SK-N-SH (cell line): ENCODE results near the gene COG2. TPM values are rescaled to one million over a fixed set of nuclear protein-coding genes. Genes with fewer than 3 reads are reported as not detected.

Source experiments
- CTCF ChIA-PET: fragments of 300-600, 350-600 bp; formaldehyde crosslinking; extraction: SDS; loops from one replicate; lab custom pipeline; 2021; lab: Yijun Ruan, JAX
- POLR2A ChIA-PET: fragments of 350-600 bp; sonication (Branson Sonifier 250); formaldehyde crosslinking; extraction: SDS; loops from one replicate; lab custom pipeline; 2020; ENCODE audit warnings: antibody characterized with exemption, inconsistent platforms; lab: Yijun Ruan, JAX
- DNase-seq: peaks from one replicate; pipeline ENCODE4 v3.0.0; 2012
- H2AFZ ChIP-seq: fragments of 200-600 bp; sonication (generic); 2 replicates; pipeline ENCODE4 v1.8.1; 2016; ENCODE audit warnings: antibody characterized with exemption, mild to moderate bottlenecking, low read depth
- H3F3A ChIP-seq: fragments of 200-600 bp; sonication (generic); replicated peaks from 2 replicates; pipeline ENCODE3; 2016; ENCODE audit warnings: antibody characterized with exemption, mild to moderate bottlenecking; ENCODE audit not compliant: insufficient read depth
- H3K27ac ChIP-seq, 2 experiments: fragments of 200-500 bp in 1 of 2; fragments of 200-600 bp in 1 of 2; sonication (Bioruptor generic) in 1 of 2; sonication (generic), shearing (Covaris generic) in 1 of 2; 2 replicates each; pipeline versions ENCODE4 v1.5.1 to v1.6.1; 2014 to 2016; ENCODE audit warnings: low read depth in 2 of 2, inconsistent platforms in 1 of 2, low read length in 1 of 2, mild to moderate bottlenecking in 1 of 2, mixed read lengths in 1 of 2
- H3K27me3 ChIP-seq: fragments of 200-600 bp; sonication (generic), shearing (Covaris generic); 2 replicates; pipeline ENCODE4 v1.6.1; 2016; ENCODE audit warnings: mixed run types; ENCODE audit not compliant: insufficient read depth
- H3K36me3 ChIP-seq, 2 experiments: fragments of 200-500 bp in 1 of 2; fragments of 200-600 bp in 1 of 2; sonication (Bioruptor generic) in 1 of 2; sonication (generic) in 1 of 2; replicated peaks in 1 of 2; 2 replicates each; pipeline versions ENCODE3 to v1.5.1; 2014 to 2016; ENCODE audit warnings: low read length in 1 of 2, mild to moderate bottlenecking in 1 of 2; ENCODE audit not compliant: insufficient read depth in 2 of 2, control insufficient read depth in 1 of 2
- H3K4me1 ChIP-seq, 2 experiments: fragments of 200-500 bp in 1 of 2; fragments of 200-600 bp in 1 of 2; sonication (Bioruptor generic) in 1 of 2; sonication (generic), shearing (Covaris generic) in 1 of 2; 2 replicates each; pipeline versions ENCODE4 v1.5.1 to v1.6.1; 2014 to 2016; ENCODE audit warnings: low read depth in 1 of 2, low read length in 1 of 2, mixed run types in 1 of 2; ENCODE audit not compliant: insufficient read depth in 2 of 2, control insufficient read depth in 1 of 2
- H3K4me2 ChIP-seq: fragments of 200-600 bp; sonication (generic), shearing (Covaris generic); 2 replicates; pipeline ENCODE4 v1.6.1; 2017; ENCODE audit warnings: mixed run types
- H3K4me3 ChIP-seq, 2 experiments: fragments of 200-500 bp in 1 of 2; fragments of 200-600 bp in 1 of 2; sonication (Bioruptor generic) in 1 of 2; sonication (generic), shearing (Covaris generic) in 1 of 2; 2 replicates each; pipeline versions ENCODE4 v1.5.1 to v1.8.1; 2014 to 2016; ENCODE audit warnings: low read depth in 2 of 2, inconsistent platforms in 1 of 2, low read length in 1 of 2, mild to moderate bottlenecking in 1 of 2, mixed read lengths in 1 of 2, moderate library complexity in 1 of 2
- H3K79me2 ChIP-seq: fragments of 200-600 bp; sonication (generic); 2 replicates; pipeline ENCODE4 v1.8.1; 2017; ENCODE audit warnings: mild to moderate bottlenecking; ENCODE audit not compliant: insufficient read depth
- H3K9ac ChIP-seq: fragments of 200-600 bp; sonication (generic); 2 replicates; pipeline ENCODE4 v1.6.1; 2017; ENCODE audit warnings: mixed run types
- H3K9me2 ChIP-seq: fragments of 200-600 bp; sonication (generic); 2 replicates; pipeline ENCODE4 v1.6.1; 2017; ENCODE audit warnings: mixed run types
- H3K9me3 ChIP-seq: fragments of 200-600 bp; sonication (generic); 2 replicates; pipeline ENCODE4 v1.6.1; 2017; ENCODE audit warnings: mixed run types, mild to moderate bottlenecking, moderate library complexity
- H4K20me1 ChIP-seq: fragments of 200-600 bp; sonication (generic); 2 replicates; pipeline ENCODE4 v1.6.1; 2017; ENCODE audit warnings: mild to moderate bottlenecking, mixed run types; ENCODE audit not compliant: insufficient read depth
- CTCF ChIP-seq: fragments of 200-600 bp; sonication (generic); IDR thresholded peaks from 2 replicates; pipeline ENCODE4 v1.6.1; 2017; ENCODE audit warnings: antibody characterized with exemption, mild to moderate bottlenecking, moderate library complexity
- EZH2phosphoT487 ChIP-seq: fragments of 200-600 bp; sonication (generic); IDR thresholded peaks from 2 replicates; pipeline ENCODE4 v1.6.1; 2017; ENCODE audit warnings: low read depth, mixed run types, mild to moderate bottlenecking, antibody characterized with exemption, moderate library complexity, borderline replicate concordance
- FOSL2 ChIP-seq: IDR thresholded peaks from 2 replicates; pipeline ENCODE4 v1.4.0; 2012; ENCODE audit warnings: low read depth, mild to moderate bottlenecking, moderate library complexity, borderline replicate concordance
- FOXM1 ChIP-seq: IDR thresholded peaks from 2 replicates; pipeline ENCODE4 v1.4.0; 2012; ENCODE audit warnings: low read depth, mild to moderate bottlenecking
- GABPA ChIP-seq: IDR thresholded peaks from 2 replicates; pipeline ENCODE4 v1.4.0; 2012; ENCODE audit warnings: low read depth, mild to moderate bottlenecking
- GATA2 ChIP-seq: sonication (generic); formaldehyde crosslinking; IDR thresholded peaks from 2 replicates; pipeline ENCODE4 v1.5.0; 2020; ENCODE audit warnings: mild to moderate bottlenecking, missing genetic modification reagents
- JUND ChIP-seq: IDR thresholded peaks from 2 replicates; pipeline ENCODE4 v1.4.0; 2012
- MAX ChIP-seq: IDR thresholded peaks from 2 replicates; pipeline ENCODE4 v1.4.0; 2012; ENCODE audit warnings: low read depth
- MEF2A ChIP-seq: IDR thresholded peaks from 2 replicates; pipeline ENCODE4 v1.4.0; 2012; ENCODE audit warnings: low read depth, borderline replicate concordance
- NFIC ChIP-seq: IDR thresholded peaks from 2 replicates; pipeline ENCODE4 v1.4.0; 2012; ENCODE audit warnings: borderline replicate concordance
- PBX3 ChIP-seq: IDR thresholded peaks from 2 replicates; pipeline ENCODE4; 2012
- RCOR1 ChIP-seq: fragments of 150-350 bp; IDR thresholded peaks from 2 replicates; pipeline ENCODE4 v1.6.1; 2017; ENCODE audit warnings: antibody characterized with exemption, low read length
- REST ChIP-seq: IDR thresholded peaks from 2 replicates; pipeline ENCODE4 v1.6.1; 2012; ENCODE audit warnings: mild to moderate bottlenecking, low read depth, low read length, moderate library complexity
- RFX5 ChIP-seq: IDR thresholded peaks from 2 replicates; pipeline ENCODE4 v1.6.1; 2012; ENCODE audit warnings: mild to moderate bottlenecking, improper control_type of control experiment, low read length
- SIN3A ChIP-seq: IDR thresholded peaks from 2 replicates; pipeline ENCODE4 v1.6.1; 2012; ENCODE audit warnings: low read depth, mild to moderate bottlenecking, low read length, moderate library complexity, borderline replicate concordance
- SMC3 ChIP-seq: IDR thresholded peaks from 2 replicates; pipeline ENCODE4 v1.6.1; 2012; ENCODE audit warnings: low read depth, low read length, improper control_type of control experiment
- TCF12 ChIP-seq: IDR thresholded peaks from 2 replicates; pipeline ENCODE4 v1.4.0; 2012
- USF1 ChIP-seq: IDR thresholded peaks from 2 replicates; pipeline ENCODE4 v1.4.0; 2012; ENCODE audit warnings: low read depth, borderline replicate concordance
- YY1 ChIP-seq: IDR thresholded peaks from 2 replicates; pipeline ENCODE4 v1.4.0; 2012; ENCODE audit warnings: low read depth, mild to moderate bottlenecking
- WGBS: methylation state at CpG from one replicate; pipeline ENCODE4 v1.1.6; 2017; ENCODE audit warnings: low lambda C conversion rate; 5-methylcytosine and 5-hydroxymethylcytosine counted together
- polyA plus RNA-seq, 3 experiments: library from polyadenylated mRNA; depleted of rRNA; stranded (reverse); fragments of >200 nt; gene quantifications; 2 replicates each; pipeline ENCODE4 v1.2.3, GENCODE V29; 2012

The COG2 gene
- polyA plus RNA-seq, 1 of the 3 experiments (the other 2 are of a cell fraction): 11.0 TPM

GRCh38 chr1:230648114-230648513 is 5.8 kb downstream of the COG2 start:
- DNase-seq: no peak
- 92% methylated on average over 3 of the region's 3 CpGs for WGBS
- peaks cover 10 to 13% of the 10 kb centered on the region in 2 experiments for H3K4me1 ChIP-seq
- ChIA-PET CTCF (interaction anchor here (1.0 kb wide), 2 partner anchors 12 to 125 kb away, joined by 3 read pairs; no protein-coding TSS in a partner anchor), POLR2A (no interaction called here)
- H3K9ac ChIP-seq: no peak overlapping the region
- H3F3A ChIP-seq: peaks cover 5% of the 10 kb centered on the region
- peaks cover 14% of the 10 kb centered on the region; the same call in 1 of the 2 replicates for H4K20me1 ChIP-seq
- no peak overlapping the region for H2AFZ ChIP-seq
- no peak overlapping the region for H3K4me2 ChIP-seq
- no peaks in the 10 kb centered on the region for H3K27me3 ChIP-seq
- TF ChIP-seq SMC3 (no peak), EZH2phosphoT487 (no peak), USF1 (no peak), REST (no peak), PBX3 (no peak), RCOR1 (no peak), RFX5 (no peak)
- H3K79me2 ChIP-seq: peaks cover 99% of the 10 kb centered on the region
- H3K27ac ChIP-seq: no peak overlapping the region
- H3K9me3 ChIP-seq: no peaks in the 10 kb centered on the region
- H3K9me2 ChIP-seq: no peaks in the 10 kb centered on the region
- H3K4me3 ChIP-seq: no peak overlapping the region
- H3K36me3 ChIP-seq: peaks cover 6 to 12% of the 10 kb centered on the region in 2 experiments

- H3K27me3 ChIP-seq: no peaks in the 10 kb centered on the region
- WGBS: 97% methylated on average over 1 of the region's 1 CpG
- H3K4me3 ChIP-seq: no peak overlapping the region
- H2AFZ ChIP-seq: no peak overlapping the region
- no peak for DNase-seq
- peaks cover 6 to 12% of the 10 kb centered on the region in 2 experiments for H3K36me3 ChIP-seq
- no peak overlapping the region for H3K9ac ChIP-seq
- CTCF ChIA-PET: interaction anchor here (2.2 kb wide), 1 partner anchor 8 kb away, joined by 12 read pairs; the partner anchor contains the start of gene COG2
- H3K27ac ChIP-seq: no peak overlapping the region
- H3K9me2 ChIP-seq: no peaks in the 10 kb centered on the region
- no peak overlapping the region for H3K4me2 ChIP-seq
- peaks cover 10% of the 10 kb centered on the region; the same call in 1 of the 2 replicates for H4K20me1 ChIP-seq
- peaks cover 99% of the 10 kb centered on the region for H3K79me2 ChIP-seq
- H3F3A ChIP-seq: peaks cover 5% of the 10 kb centered on the region
- POLR2A ChIA-PET: no interaction called here
- H3K9me3 ChIP-seq: no peaks in the 10 kb centered on the region
- H3K4me1 ChIP-seq: no peaks in the 10 kb centered on the region; a peak in 1 of 4 replicates
- TF ChIP-seq SIN3A (no peak), CTCF (no peak), YY1 (no peak), TCF12 (no peak), FOSL2 (no peak), JUND (no peak), PBX3 (no peak), MEF2A (no peak), FOXM1 (no peak), NFIC (no peak), GABPA (no peak), MAX (no peak), GATA2 (CRISPR knock-in tag) (no peak)
Observed at GRCh38 chr1:230650300-230650699, 8.0 kb downstream of the COG2 start.
